Smooth muscle cell (in vitro differentiated cells): ENCODE results near the gene DDX54. TPM values are rescaled to one million over a fixed set of nuclear protein-coding genes. Genes with fewer than 3 reads are reported as not detected.

Source experiments
- DNase-seq: peaks from one replicate; lab custom pipeline; 2025; ENCODE audit not compliant: unreplicated experiment; lab: John Stamatoyannopoulos, UW
- H2AFZ ChIP-seq: fragments of 200-600 bp; sonication (generic); 2 replicates; pipeline ENCODE4 v1.6.0; 2016; ENCODE audit warnings: antibody characterized with exemption, low read depth, mild to moderate bottlenecking
- H3F3A ChIP-seq: fragments of 200-600 bp; sonication (generic); 2 replicates; pipeline ENCODE4 v1.6.0; 2017; ENCODE audit warnings: antibody characterized with exemption, low read depth
- H3K27ac ChIP-seq: fragments of 200-600 bp; sonication (generic); 2 replicates; pipeline ENCODE4 v1.5.1; 2016; ENCODE audit warnings: low read depth, mild to moderate bottlenecking
- H3K27me3 ChIP-seq: fragments of 200-600 bp; sonication (generic); 2 replicates; pipeline ENCODE4 v1.6.1; 2016; ENCODE audit warnings: low read depth, mild to moderate bottlenecking
- H3K36me3 ChIP-seq: fragments of 200-600 bp; sonication (generic); 2 replicates; pipeline ENCODE4 v1.5.1; 2016; ENCODE audit warnings: low read depth
- H3K4me1 ChIP-seq: fragments of 200-600 bp; sonication (generic); 2 replicates; pipeline ENCODE4 v1.5.1; 2016; ENCODE audit warnings: low read depth
- H3K4me2 ChIP-seq: fragments of 200-600 bp; sonication (generic); 2 replicates; pipeline ENCODE4 v1.6.0; 2016; ENCODE audit warnings: mild to moderate bottlenecking
- H3K4me3 ChIP-seq: fragments of 200-600 bp; sonication (generic); 2 replicates; pipeline ENCODE4 v1.5.1; 2016; ENCODE audit warnings: mild to moderate bottlenecking
- H3K79me2 ChIP-seq: fragments of 200-600 bp; sonication (generic); 2 replicates; pipeline ENCODE4 v1.6.0; 2016; ENCODE audit warnings: low read depth, mild to moderate bottlenecking
- H3K9ac ChIP-seq: fragments of 200-600 bp; sonication (generic); 2 replicates; pipeline ENCODE4 v1.6.0; 2016; ENCODE audit warnings: low read depth
- H3K9me3 ChIP-seq: fragments of 200-600 bp; sonication (generic); replicated peaks from 2 replicates; pipeline ENCODE4 v1.5.1; 2016; ENCODE audit warnings: low read depth
- H4K20me1 ChIP-seq: fragments of 200-600 bp; sonication (generic); 2 replicates; pipeline ENCODE4 v1.6.0; 2016; ENCODE audit warnings: low read depth
- WGBS: methylation state at CpG from one replicate; pipeline ENCODE4 v1.1.7; 2016; ENCODE audit warnings: low lambda C conversion rate; 5-methylcytosine and 5-hydroxymethylcytosine counted together
- polyA plus RNA-seq: library from polyadenylated mRNA; unstranded; fragments of >200 nt; fragmentation: Nextera tagmentation; extraction: Ambion mirVana; gene quantifications from 2 replicates; pipeline ENCODE4 v1.2.1, GENCODE V29; 2016
- total RNA-seq: library from RNA; depleted of rRNA; stranded (reverse); fragments of >200 nt; gene quantifications from 2 replicates; pipeline ENCODE4 v1.2.3, GENCODE V29; 2014
- TF ChIP-seq, protein P1 (sequence below): fragments of 200-600 bp; sonication (generic); IDR thresholded peaks from 2 replicates; pipeline ENCODE4 v1.5.1; 2017; ENCODE audit warnings: borderline replicate concordance, mild to moderate bottlenecking, antibody characterized with exemption; ENCODE audit not compliant: insufficient read depth, poor library complexity, severe bottlenecking

DDX54 gene
- total and polyA plus RNA-seq, 2 experiments from 2014 or later = 19.3 to 28.3 TPM

DNA sequence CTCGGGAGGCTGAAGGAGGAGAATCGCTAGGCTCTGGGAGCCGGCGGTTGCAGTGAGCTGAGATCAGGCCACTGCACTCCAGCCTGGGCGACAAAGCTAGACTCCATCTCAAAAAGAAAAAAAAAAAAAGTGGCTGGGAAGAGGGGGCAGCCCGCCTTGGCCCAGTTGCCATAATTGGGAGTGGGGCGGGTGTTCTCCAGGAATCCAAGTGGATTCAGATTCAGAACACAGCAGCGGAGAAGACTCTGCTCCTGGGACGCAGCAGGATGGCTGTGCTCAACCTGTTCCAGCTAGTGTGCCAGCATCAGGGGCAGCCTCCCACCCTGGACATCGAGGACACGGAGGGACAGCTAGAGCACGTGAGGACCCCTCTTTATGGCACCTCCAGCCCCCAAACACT is 30.2 kb downstream of the DDX54 start:
- Histone ChIP-seq H3K36me3 (no peaks in the 10 kb centered on the region), H3K4me3 (no peak overlapping the region), H3K9ac (no peak overlapping the region), H3K4me1 (peaks cover 7% of the 10 kb centered on the region), H4K20me1 (no peaks in the 10 kb centered on the region), H3K27me3 (peaks cover 56% of the 10 kb centered on the region), H3K79me2 (no peaks in the 10 kb centered on the region), H3F3A (no peaks in the 10 kb centered on the region), H3K4me2 (no peak overlapping the region), H3K9me3 (no peaks in the 10 kb centered on the region), H3K27ac (no peak overlapping the region), H2AFZ (no peak overlapping the region)
- DNase-seq = no peak
- 75% methylated on average over 11 of the region's 12 CpGs for WGBS
- TF ChIP-seq, protein P1, sequence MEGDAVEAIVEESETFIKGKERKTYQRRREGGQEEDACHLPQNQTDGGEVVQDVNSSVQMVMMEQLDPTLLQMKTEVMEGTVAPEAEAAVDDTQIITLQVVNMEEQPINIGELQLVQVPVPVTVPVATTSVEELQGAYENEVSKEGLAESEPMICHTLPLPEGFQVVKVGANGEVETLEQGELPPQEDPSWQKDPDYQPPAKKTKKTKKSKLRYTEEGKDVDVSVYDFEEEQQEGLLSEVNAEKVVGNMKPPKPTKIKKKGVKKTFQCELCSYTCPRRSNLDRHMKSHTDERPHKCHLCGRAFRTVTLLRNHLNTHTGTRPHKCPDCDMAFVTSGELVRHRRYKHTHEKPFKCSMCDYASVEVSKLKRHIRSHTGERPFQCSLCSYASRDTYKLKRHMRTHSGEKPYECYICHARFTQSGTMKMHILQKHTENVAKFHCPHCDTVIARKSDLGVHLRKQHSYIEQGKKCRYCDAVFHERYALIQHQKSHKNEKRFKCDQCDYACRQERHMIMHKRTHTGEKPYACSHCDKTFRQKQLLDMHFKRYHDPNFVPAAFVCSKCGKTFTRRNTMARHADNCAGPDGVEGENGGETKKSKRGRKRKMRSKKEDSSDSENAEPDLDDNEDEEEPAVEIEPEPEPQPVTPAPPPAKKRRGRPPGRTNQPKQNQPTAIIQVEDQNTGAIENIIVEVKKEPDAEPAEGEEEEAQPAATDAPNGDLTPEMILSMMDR = no peak

DNA sequence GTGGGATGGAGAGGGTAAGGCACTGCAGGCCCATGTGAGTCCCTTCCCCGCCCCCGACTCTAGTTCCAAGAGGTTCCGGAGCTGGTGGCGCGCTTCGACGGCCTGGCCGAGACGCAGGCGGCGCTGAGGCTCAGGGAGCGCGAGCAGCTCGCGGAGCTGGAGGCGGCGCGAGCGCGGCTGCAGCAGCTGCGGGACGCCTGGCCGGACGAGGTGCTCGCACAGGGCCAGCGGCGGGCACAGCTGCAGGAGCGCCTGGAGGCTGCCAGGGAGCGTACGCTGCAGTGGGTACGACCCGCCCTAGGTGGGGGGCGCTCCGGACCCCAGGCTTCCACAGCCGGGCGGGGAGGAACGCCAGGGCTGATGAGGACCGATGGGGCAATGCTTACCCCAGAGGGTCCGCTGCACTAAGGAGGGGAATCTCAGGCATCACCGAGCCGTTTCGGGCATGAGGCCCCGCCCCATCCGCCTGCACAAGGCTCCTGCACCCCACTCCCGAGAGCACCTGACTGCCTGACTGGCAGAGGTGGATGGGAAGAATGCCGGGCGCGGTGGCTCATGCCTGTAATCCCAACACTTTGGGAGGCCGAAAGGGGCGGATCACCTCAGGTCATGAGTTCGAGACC is 30.8 kb downstream of the DDX54 start:
- Histone ChIP-seq H3F3A (no peaks in the 10 kb centered on the region), H3K79me2 (no peaks in the 10 kb centered on the region), H3K27me3 (peaks cover 56% of the 10 kb centered on the region), H3K4me2 (peak overlapping the region; percentile 51), H4K20me1 (no peaks in the 10 kb centered on the region), H3K4me1 (peaks cover 11% of the 10 kb centered on the region), H3K9ac (no peak overlapping the region), H3K4me3 (no peak overlapping the region), H2AFZ (no peak overlapping the region), H3K9me3 (no peaks in the 10 kb centered on the region), H3K36me3 (no peaks in the 10 kb centered on the region), H3K27ac (no peak overlapping the region)
- WGBS = 7% methylated on average over 49 of the region's 51 CpGs
- TF ChIP-seq, protein P1 = no peak
- no peak for DNase-seq

DNA sequence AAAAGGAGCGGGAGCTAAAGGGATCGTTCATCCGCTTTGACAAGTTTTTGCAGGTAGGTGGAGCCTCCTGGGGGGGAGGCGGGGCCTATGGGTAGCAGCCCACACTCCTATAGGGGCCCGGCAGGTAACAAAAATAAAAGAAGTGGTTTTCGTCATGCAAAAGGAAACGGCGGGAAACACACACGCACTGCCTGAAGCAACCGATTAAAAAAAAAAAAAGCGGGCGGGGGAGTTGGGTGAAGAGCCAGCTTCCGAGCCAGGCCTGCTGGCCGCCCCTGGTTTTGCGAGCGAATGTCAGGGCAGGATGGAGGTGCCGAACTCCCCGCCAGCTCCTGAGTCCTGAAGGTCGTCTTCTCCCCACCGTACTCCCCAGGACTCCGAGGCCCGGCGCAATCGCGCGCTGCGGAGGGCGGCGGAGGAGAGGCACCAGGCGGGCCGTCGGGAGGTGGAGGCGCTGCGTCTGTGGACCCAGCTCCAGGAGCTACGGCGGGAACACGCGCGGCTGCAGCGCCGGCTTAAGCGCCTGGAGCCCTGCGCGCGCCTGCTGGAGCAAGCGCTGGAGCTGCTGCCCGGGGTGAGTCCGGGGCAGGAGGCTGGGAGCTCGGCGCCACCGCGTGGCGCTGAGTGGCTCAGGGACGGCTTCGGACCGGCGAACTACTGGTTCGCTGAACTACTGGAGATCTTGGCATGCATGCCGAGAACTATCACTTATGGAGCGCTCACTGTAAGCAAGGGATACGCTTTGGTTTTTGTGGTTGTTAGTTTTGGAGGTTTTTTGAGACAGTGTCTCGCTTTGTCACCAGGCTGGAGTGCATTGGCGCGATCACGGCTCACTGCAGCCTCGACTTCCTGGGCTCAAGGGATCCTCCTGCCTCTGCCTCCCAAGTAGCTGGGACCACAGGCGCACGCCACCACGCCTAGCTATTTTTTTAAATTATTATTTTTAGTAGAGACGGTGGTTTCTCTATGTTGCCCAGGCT is 32.2 kb downstream of the DDX54 start:
- H3K79me2 ChIP-seq = no peaks in the 10 kb centered on the region
- peaks cover 11% of the 10 kb centered on the region for H3K4me1 ChIP-seq
- peaks cover 56% of the 10 kb centered on the region for H3K27me3 ChIP-seq
- peak overlapping the region; percentile 45 for H3K4me3 ChIP-seq
- WGBS = 11% methylated on average over 70 of the region's 70 CpGs
- no peak overlapping the region for H2AFZ ChIP-seq
- H3K9me3 ChIP-seq = no peaks in the 10 kb centered on the region
- no peaks in the 10 kb centered on the region for H4K20me1 ChIP-seq
- TF ChIP-seq, protein P1 = peak; percentile 21
- no peaks in the 10 kb centered on the region for H3F3A ChIP-seq
- H3K27ac ChIP-seq = no peak overlapping the region
- DNase-seq = peak; percentile 12
- H3K36me3 ChIP-seq = no peaks in the 10 kb centered on the region
- H3K9ac ChIP-seq = no peak overlapping the region
- peak overlapping the region; percentile 93 for H3K4me2 ChIP-seq
